Measurements from ENCODE around the gene SH3PXD2B.

DNA sequence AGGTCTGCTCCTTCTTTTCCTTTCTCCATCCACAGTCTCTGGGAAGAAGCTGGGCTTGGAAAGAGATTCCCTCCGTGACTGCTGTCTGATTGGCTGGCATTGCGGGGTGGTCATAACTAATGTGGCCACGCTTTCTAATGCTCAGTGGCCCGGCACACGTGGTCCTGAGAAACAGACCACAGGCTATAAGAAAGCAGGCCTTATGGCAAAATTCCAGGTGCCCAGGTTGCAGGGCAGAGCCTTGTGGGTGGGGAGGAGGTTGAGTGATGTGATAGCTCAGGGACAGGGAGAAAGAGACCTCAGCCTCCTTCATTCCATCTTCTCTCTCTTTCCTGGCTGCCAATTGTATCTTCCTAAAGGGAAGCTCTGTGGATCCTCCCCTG, 5.4 kb upstream of the SH3PXD2B start:
- TF ChIP-seq, protein P1, sequence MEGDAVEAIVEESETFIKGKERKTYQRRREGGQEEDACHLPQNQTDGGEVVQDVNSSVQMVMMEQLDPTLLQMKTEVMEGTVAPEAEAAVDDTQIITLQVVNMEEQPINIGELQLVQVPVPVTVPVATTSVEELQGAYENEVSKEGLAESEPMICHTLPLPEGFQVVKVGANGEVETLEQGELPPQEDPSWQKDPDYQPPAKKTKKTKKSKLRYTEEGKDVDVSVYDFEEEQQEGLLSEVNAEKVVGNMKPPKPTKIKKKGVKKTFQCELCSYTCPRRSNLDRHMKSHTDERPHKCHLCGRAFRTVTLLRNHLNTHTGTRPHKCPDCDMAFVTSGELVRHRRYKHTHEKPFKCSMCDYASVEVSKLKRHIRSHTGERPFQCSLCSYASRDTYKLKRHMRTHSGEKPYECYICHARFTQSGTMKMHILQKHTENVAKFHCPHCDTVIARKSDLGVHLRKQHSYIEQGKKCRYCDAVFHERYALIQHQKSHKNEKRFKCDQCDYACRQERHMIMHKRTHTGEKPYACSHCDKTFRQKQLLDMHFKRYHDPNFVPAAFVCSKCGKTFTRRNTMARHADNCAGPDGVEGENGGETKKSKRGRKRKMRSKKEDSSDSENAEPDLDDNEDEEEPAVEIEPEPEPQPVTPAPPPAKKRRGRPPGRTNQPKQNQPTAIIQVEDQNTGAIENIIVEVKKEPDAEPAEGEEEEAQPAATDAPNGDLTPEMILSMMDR (IDR thresholded peaks at IDR 0.05; ENCODE audit: borderline replicate concordance, extremely low read depth, low read length, poor library complexity, severe bottlenecking) = no peak
- no peak for TF ChIP-seq EZH2 (IDR thresholded peaks at IDR 0.05; ENCODE audit: borderline replicate concordance, low read depth, low read length, severe bottlenecking)

Data from DND-41 (cell line).